HEK293 (cell line): ENCODE data around the gene OR10D3.

Source experiments
- CTCF ChIA-PET: fragments of 350-600 bp; formaldehyde crosslinking; extraction: SDS; loops from one replicate; lab custom pipeline; 2021; ENCODE audit warnings: antibody characterized with exemption; lab: Yijun Ruan, JAX
- POLR2A ChIA-PET: fragments of 300-600 bp; formaldehyde crosslinking; extraction: SDS; loops from one replicate; lab custom pipeline; 2020; ENCODE audit warnings: antibody characterized with exemption, inconsistent platforms; lab: Yijun Ruan, JAX
- H3K27ac ChIP-seq: fragments of 200-500 bp; sonication (Bioruptor generic); 2 replicates; pipeline ENCODE4 v1.5.1; 2014; ENCODE audit warnings: low read depth, low read length, control low read depth, inconsistent platforms; ENCODE audit errors: extremely low read depth
- H3K36me3 ChIP-seq, 2 experiments: fragments of 200-500 bp in 1 of 2; sonication (Bioruptor generic) in 1 of 2; 1 replicate in 1 of 2; 2 replicates in 1 of 2; pipeline ENCODE4 v1.5.1; 2014 to 2017; ENCODE audit warnings: inconsistent platforms in 2 of 2, low read length in 2 of 2; ENCODE audit not compliant: control insufficient read depth in 2 of 2, insufficient read depth in 1 of 2
- H3K4me1 ChIP-seq: fragments of 200-500 bp; sonication (Bioruptor generic); 2 replicates; pipeline ENCODE4 v1.5.1; 2014; ENCODE audit warnings: mild to moderate bottlenecking, low read length, inconsistent platforms; ENCODE audit not compliant: control insufficient read depth, insufficient read depth
- H3K4me3 ChIP-seq: 2 replicates; pipeline ENCODE4 v1.5.1; 2011; ENCODE audit warnings: low read depth, mild to moderate bottlenecking, control low read depth, low read length, moderate library complexity
- H3K9me3 ChIP-seq: fragments of 200-500 bp; sonication (Bioruptor generic); 2 replicates; pipeline ENCODE4 v1.5.1; 2014; ENCODE audit warnings: low read depth, low read length, inconsistent platforms; ENCODE audit not compliant: control insufficient read depth, insufficient read depth
- AEBP2 ChIP-seq: fragments of 450-650 bp; formaldehyde crosslinking; IDR thresholded peaks from 2 replicates; pipeline ENCODE4 v1.5.1; 2016; ENCODE audit warnings: missing biosample characterization, missing genetic modification characterization, borderline replicate concordance
- EGR2 ChIP-seq: fragments of 450-650 bp; formaldehyde crosslinking; IDR thresholded peaks from 2 replicates; pipeline ENCODE4 v1.5.1; 2016; ENCODE audit warnings: low read depth, missing biosample characterization, missing genetic modification characterization
- GLIS1 ChIP-seq: fragments of 450-650 bp; formaldehyde crosslinking; IDR thresholded peaks from 2 replicates; pipeline ENCODE4 v1.5.1; 2016; ENCODE audit warnings: missing biosample characterization, missing genetic modification characterization
- KLF17 ChIP-seq: fragments of 450-650 bp; formaldehyde crosslinking; IDR thresholded peaks from 2 replicates; pipeline ENCODE4 v1.5.1; 2016; ENCODE audit warnings: missing biosample characterization, missing genetic modification characterization
- PRDM2 ChIP-seq: fragments of 450-650 bp; formaldehyde crosslinking; IDR thresholded peaks from 2 replicates; pipeline ENCODE4 v1.5.1; 2016; ENCODE audit warnings: missing biosample characterization, missing genetic modification characterization, borderline replicate concordance
- PRDM6 ChIP-seq: fragments of 450-650 bp; formaldehyde crosslinking; IDR thresholded peaks from 2 replicates; pipeline ENCODE4 v1.5.1; 2017; ENCODE audit warnings: missing biosample characterization, missing genetic modification characterization
- ZBTB1 ChIP-seq: fragments of 450-650 bp; formaldehyde crosslinking; IDR thresholded peaks from 2 replicates; pipeline ENCODE4 v1.5.1; 2016; ENCODE audit warnings: missing biosample characterization, missing genetic modification characterization
- ZBTB21 ChIP-seq: fragments of 450-650 bp; formaldehyde crosslinking; IDR thresholded peaks from 2 replicates; pipeline ENCODE4 v1.5.1; 2017; ENCODE audit warnings: missing biosample characterization, missing genetic modification characterization
- ZFP3 ChIP-seq: fragments of 450-650 bp; formaldehyde crosslinking; IDR thresholded peaks from 2 replicates; pipeline ENCODE4 v1.5.1; 2016; ENCODE audit warnings: low read depth, missing biosample characterization, missing genetic modification characterization
- ZNF184 ChIP-seq: fragments of 450-650 bp; IDR thresholded peaks from 2 replicates; pipeline ENCODE4 v1.5.1; 2018; ENCODE audit warnings: missing biosample characterization, mild to moderate bottlenecking, missing genetic modification characterization
- ZNF223 ChIP-seq: fragments of 450-650 bp; formaldehyde crosslinking; IDR thresholded peaks from 2 replicates; pipeline ENCODE4 v1.5.1; 2016; ENCODE audit warnings: missing biosample characterization, missing genetic modification characterization
- ZNF248 ChIP-seq: fragments of 450-650 bp; formaldehyde crosslinking; IDR thresholded peaks from 2 replicates; pipeline ENCODE4 v1.5.1; 2017; ENCODE audit warnings: missing biosample characterization, missing genetic modification characterization
- ZNF341 ChIP-seq: fragments of 450-650 bp; formaldehyde crosslinking; IDR thresholded peaks from 2 replicates; pipeline ENCODE4; 2016; ENCODE audit warnings: low read depth, missing biosample characterization, missing genetic modification characterization
- ZNF513 ChIP-seq: fragments of 450-650 bp; IDR thresholded peaks from 2 replicates; pipeline ENCODE4 v1.5.1; 2018; ENCODE audit warnings: missing biosample characterization, missing genetic modification characterization
- ZNF548 ChIP-seq: fragments of 450-650 bp; formaldehyde crosslinking; IDR thresholded peaks from 2 replicates; pipeline ENCODE4 v1.5.1; 2016; ENCODE audit warnings: missing biosample characterization, missing genetic modification characterization
- ZNF654 ChIP-seq: fragments of 450-650 bp; formaldehyde crosslinking; IDR thresholded peaks from 2 replicates; pipeline ENCODE4 v1.5.1; 2016; ENCODE audit warnings: low read depth, missing biosample characterization, missing genetic modification characterization
- ZNF658 ChIP-seq: fragments of 450-650 bp; formaldehyde crosslinking; IDR thresholded peaks from 2 replicates; pipeline ENCODE4; 2016; ENCODE audit warnings: missing biosample characterization, missing genetic modification characterization
- ZNF677 ChIP-seq: fragments of 450-650 bp; IDR thresholded peaks from 2 replicates; pipeline ENCODE4 v1.5.0; 2018; ENCODE audit warnings: missing biosample characterization, mild to moderate bottlenecking, missing genetic modification characterization, moderate library complexity

The OR10D3 gene

GRCh38 chr11:124170801-124171586 is 12.2 kb upstream of the OR10D3 start:
- no peaks in the 10 kb centered on the region for H3K4me1 ChIP-seq
- TF ChIP-seq ZNF548 (tag by site-specific recombination) (no peak), ZBTB21 (tag by site-specific recombination) (no peak), ZFP3 (tag by site-specific recombination) (no peak), ZNF341 (tag by site-specific recombination) (no peak), PRDM6 (tag by site-specific recombination) (no peak), ZNF658 (tag by site-specific recombination) (no peak), ZNF184 (no peak)
- H3K4me3 ChIP-seq: no peak overlapping the region
- no peaks in the 10 kb centered on the region for H3K36me3 ChIP-seq
- no peaks in the 10 kb centered on the region for H3K9me3 ChIP-seq
- no peak overlapping the region for H3K27ac ChIP-seq
- ChIA-PET CTCF (interaction anchor here (0.6 to 0.7 kb wide), 3 partner anchors 14 to 186 kb away, joined by 3 to 4 read pairs (median 3); no protein-coding TSS in a partner anchor), POLR2A (no interaction called here)

- TF ChIP-seq ZNF248: no peak
- no peak for TF ChIP-seq AEBP2 (tag by site-specific recombination)
- Histone ChIP-seq H3K36me3 (no peaks in the 10 kb centered on the region), H3K27ac (no peak overlapping the region), H3K4me3 (no peak overlapping the region), H3K9me3 (no peaks in the 10 kb centered on the region), H3K4me1 (no peaks in the 10 kb centered on the region)
- ChIA-PET POLR2A (no interaction called here), CTCF (interaction anchor here (0.6 to 0.7 kb wide), 2 partner anchors 101 to 185 kb away, joined by 3 read pairs; no protein-coding TSS in a partner anchor)
Observed at GRCh38 chr11:124172101-124172500, 11.0 kb upstream of the OR10D3 start.

- no peaks in the 10 kb centered on the region for H3K9me3 ChIP-seq
- no peaks in the 10 kb centered on the region for H3K4me1 ChIP-seq
- POLR2A ChIA-PET: no interaction called here
- CTCF ChIA-PET: interaction anchor here (1.4 kb wide), 1 partner anchor 102 kb away, joined by 9 read pairs; no protein-coding TSS in a partner anchor
- no peaks in the 10 kb centered on the region for H3K36me3 ChIP-seq
- no peak overlapping the region for H3K4me3 ChIP-seq
- no peak overlapping the region for H3K27ac ChIP-seq
- TF ChIP-seq EGR2 (no peak), GLIS1 (tag by site-specific recombination) (no peak), ZNF677 (tag by site-specific recombination) (no peak), ZNF223 (tag by site-specific recombination) (no peak), ZNF513 (tag by site-specific recombination) (no peak), ZNF654 (tag by site-specific recombination) (no peak), ZBTB1 (tag by site-specific recombination) (no peak), PRDM2 (no peak), KLF17 (tag by site-specific recombination) (no peak)
Observed at GRCh38 chr11:124172599-124172998, 10.5 kb upstream of the OR10D3 start.
